Measurements from ENCODE around the gene DHRS1. TPM values are rescaled to one million over a fixed set of nuclear protein-coding genes. Genes with fewer than 3 reads are reported as not detected.

The DHRS1 gene
- total RNA-seq, 2 experiments from 2014 or later = 11.7 to 14.6 TPM

GRCh38 chr14:24263848-24264247, 35.7 kb downstream of the DHRS1 start:
- H3K36me3 Mint-ChIP-seq (ENCODE audit: low read depth) = peaks cover 21% of the 10 kb centered on the region
- no peaks in the 10 kb centered on the region for H3K9me3 Mint-ChIP-seq (ENCODE audit: low read depth)
- no peak overlapping the region for H3K4me3 Mint-ChIP-seq
- ATAC-seq = no peak
- POLR2A ChIA-PET = no interaction called here
- CTCF ChIA-PET = interaction anchor here (0.6 to 2.0 kb wide), 4 partner anchors 17 to 145 kb away, joined by 3 to 9 read pairs (median 3); partner anchors contain the start of gene CIDEB
- intact Hi-C loops (cut with DNase I, micrococcal nuclease) = no loop called here
- H3K27me3 Mint-ChIP-seq = no peaks in the 10 kb centered on the region
- H3K4me1 Mint-ChIP-seq = no peaks in the 10 kb centered on the region
- DNase-seq = no peak
- no peak overlapping the region for H3K27ac Mint-ChIP-seq

DNA sequence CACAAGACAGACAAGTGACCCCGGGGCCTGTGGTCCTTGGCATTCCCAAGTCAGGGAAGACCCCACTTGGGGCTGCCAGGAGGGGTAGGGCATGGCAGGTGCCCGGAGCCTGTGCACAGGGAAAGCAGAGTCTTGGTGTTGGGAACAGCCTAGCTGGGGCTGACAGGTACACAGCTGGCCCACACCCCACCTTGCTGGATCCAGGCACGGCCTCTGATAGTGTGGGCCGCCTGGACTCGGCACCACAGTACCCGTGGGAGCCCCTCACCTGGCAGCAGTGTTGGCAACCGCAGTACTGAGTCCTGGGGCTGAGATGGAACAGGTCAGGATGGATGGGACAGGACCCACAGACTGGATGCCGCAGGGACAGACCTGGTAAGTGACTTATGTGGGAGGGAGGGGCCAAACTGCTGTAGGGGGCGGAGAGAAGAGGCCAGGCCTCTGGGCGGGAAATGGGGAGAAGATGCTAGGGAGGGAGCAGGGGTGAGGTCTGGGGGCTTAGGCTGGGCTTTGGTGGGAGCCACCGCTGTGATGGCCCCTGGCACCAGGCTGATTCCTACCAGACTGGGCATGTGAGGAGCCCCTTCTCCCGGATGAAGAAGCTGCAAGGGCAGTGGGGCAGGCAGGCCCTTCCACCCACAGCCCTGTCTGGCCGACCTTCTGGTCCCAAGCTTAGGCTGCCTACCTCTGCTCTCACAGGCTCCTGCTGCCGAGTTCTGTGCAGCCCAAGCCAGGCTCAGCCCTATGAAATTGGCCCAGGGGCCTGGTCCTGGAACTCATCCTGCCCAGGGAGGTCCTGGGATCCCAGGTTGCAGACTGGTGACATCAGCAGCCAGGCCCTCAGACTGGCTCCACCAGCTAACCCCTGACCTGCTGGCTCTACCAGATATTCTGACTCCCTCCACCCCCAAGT, 36.5 kb downstream of the DHRS1 start, which contains the start of gene TGM1:
Gene TGM1, minus strand, starts transcription at position 357 of the 913 bp plus-strand sequence. CDS start 825 bp downstream, outside the sequence.
- Mint-ChIP-seq H3K36me3 (ENCODE audit: low read depth) (peaks cover 17% of the 10 kb centered on the region), H3K9me3 (ENCODE audit: low read depth) (no peaks in the 10 kb centered on the region), H3K4me1 (no peaks in the 10 kb centered on the region), H3K27me3 (no peaks in the 10 kb centered on the region), H3K4me3 (no peak within 1 kb of the TSS), H3K27ac (no peak within 1 kb of the TSS)
- intact Hi-C loops (cut with DNase I, micrococcal nuclease) = no loop called here
- ChIA-PET POLR2A (no interaction called here), CTCF (interaction anchor here (0.5 to 2.0 kb wide), 4 partner anchors 16 to 326 kb away, joined by 3 to 9 read pairs (median 5); partner anchors contain the start of genes CIDEB and TINF2)
- no peak for ATAC-seq
- no peak for DNase-seq

DNA sequence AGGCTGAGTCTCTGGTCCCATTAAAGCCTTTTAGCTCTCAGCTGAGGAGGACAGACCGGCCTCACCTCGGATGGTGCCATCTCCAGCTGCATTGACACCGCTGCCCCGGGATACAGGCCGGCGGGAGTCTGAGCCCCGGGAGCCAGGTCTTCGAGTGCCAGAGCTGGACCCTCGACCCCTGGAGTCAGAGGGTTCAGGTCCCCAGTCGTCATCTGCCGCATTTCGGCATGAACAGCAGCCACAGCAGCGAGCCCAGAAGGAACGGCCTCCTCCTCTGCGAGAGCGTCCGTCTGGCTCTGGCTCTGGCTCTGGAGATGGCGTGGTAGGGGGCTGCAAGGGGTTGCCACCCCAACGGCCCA, 37.6 kb downstream of the DHRS1 start:
- Mint-ChIP-seq H3K27ac (no peak overlapping the region), H3K27me3 (no peaks in the 10 kb centered on the region), H3K4me1 (no peaks in the 10 kb centered on the region), H3K4me3 (no peak overlapping the region), H3K9me3 (ENCODE audit: low read depth) (no peaks in the 10 kb centered on the region), H3K36me3 (ENCODE audit: low read depth) (peaks cover 12% of the 10 kb centered on the region)
- POLR2A ChIA-PET = no interaction called here
- CTCF ChIA-PET = interaction anchor here (0.8 to 0.9 kb wide), 2 partner anchors 19 to 48 kb away, joined by 3 to 7 read pairs; partner anchors contain the start of genes LTB4R2 and TINF2
- intact Hi-C loops (cut with DNase I, micrococcal nuclease) = no loop called here
- DNase-seq (no peak), ATAC-seq (no peak)

GRCh38 chr14:24261256-24261968, 38.2 kb downstream of the DHRS1 start:
- ATAC-seq = no peak
- POLR2A ChIA-PET = interaction anchor here (0.9 kb wide), 1 partner anchor 195 kb away, joined by 4 read pairs; no protein-coding TSS in a partner anchor
- H3K27me3 Mint-ChIP-seq = no peaks in the 10 kb centered on the region

GRCh38 chr14:24260780-24261157, 38.8 kb downstream of the DHRS1 start:
- ATAC-seq (no peak), DNase-seq (no peak)
- no peaks in the 10 kb centered on the region for H3K27me3 Mint-ChIP-seq
- ChIA-PET POLR2A (interaction anchor here (0.9 kb wide), 1 partner anchor 195 kb away, joined by 4 read pairs; no protein-coding TSS in a partner anchor), CTCF (no interaction called here)
- no peak overlapping the region for H3K4me3 Mint-ChIP-seq
- H3K36me3 Mint-ChIP-seq (ENCODE audit: low read depth) = peaks cover 7% of the 10 kb centered on the region
- H3K27ac Mint-ChIP-seq = peak overlapping the region; percentile 31
- intact Hi-C loops (cut with DNase I, micrococcal nuclease) = no loop called here
- no peaks in the 10 kb centered on the region for H3K9me3 Mint-ChIP-seq (ENCODE audit: low read depth)
- H3K4me1 Mint-ChIP-seq = no peaks in the 10 kb centered on the region

More at GRCh38 chr14:24261256-24261968, 38.2 kb downstream of the DHRS1 start:
- Mint-ChIP-seq H3K36me3 (ENCODE audit: low read depth) (peaks cover 7% of the 10 kb centered on the region), H3K4me3 (no peak overlapping the region), H3K4me1 (no peaks in the 10 kb centered on the region), H3K9me3 (ENCODE audit: low read depth) (no peaks in the 10 kb centered on the region), H3K27ac (peak overlapping the region; percentile 31)
- intact Hi-C loops (cut with DNase I, micrococcal nuclease) = no loop called here
- DNase-seq = no peak
- CTCF ChIA-PET = interaction anchor here (0.8 to 0.9 kb wide), 2 partner anchors 19 to 49 kb away, joined by 3 to 7 read pairs; partner anchors contain the start of genes LTB4R2 and TINF2

GRCh38 chr14:24260026-24260779, 39.4 kb downstream of the DHRS1 start:
- no peak overlapping the region for H3K27ac Mint-ChIP-seq
- CTCF ChIA-PET = no interaction called here
- no peak overlapping the region for H3K4me3 Mint-ChIP-seq
- ATAC-seq (no peak), DNase-seq (no peak)
- intact Hi-C loops (cut with DNase I, micrococcal nuclease) = no loop called here
- H3K4me1 Mint-ChIP-seq = no peaks in the 10 kb centered on the region
- no peaks in the 10 kb centered on the region for H3K9me3 Mint-ChIP-seq (ENCODE audit: low read depth)
- no peaks in the 10 kb centered on the region for H3K27me3 Mint-ChIP-seq
- peaks cover 11% of the 10 kb centered on the region for H3K36me3 Mint-ChIP-seq (ENCODE audit: low read depth)
- POLR2A ChIA-PET = interaction anchor here (0.9 kb wide), 1 partner anchor 194 kb away, joined by 4 read pairs; no protein-coding TSS in a partner anchor

GRCh38 chr14:24259282-24260025, 40.1 kb downstream of the DHRS1 start:
- H3K4me3 Mint-ChIP-seq = no peak overlapping the region
- no peaks in the 10 kb centered on the region for H3K4me1 Mint-ChIP-seq
- ChIA-PET POLR2A (no interaction called here), CTCF (no interaction called here)
- peaks cover 13% of the 10 kb centered on the region for H3K36me3 Mint-ChIP-seq (ENCODE audit: low read depth)
- no peak overlapping the region for H3K27ac Mint-ChIP-seq
- no peaks in the 10 kb centered on the region for H3K27me3 Mint-ChIP-seq
- intact Hi-C loops (cut with DNase I, micrococcal nuclease) = no loop called here
- DNase-seq (no peak), ATAC-seq (no peak)
- no peaks in the 10 kb centered on the region for H3K9me3 Mint-ChIP-seq (ENCODE audit: low read depth)

DNA sequence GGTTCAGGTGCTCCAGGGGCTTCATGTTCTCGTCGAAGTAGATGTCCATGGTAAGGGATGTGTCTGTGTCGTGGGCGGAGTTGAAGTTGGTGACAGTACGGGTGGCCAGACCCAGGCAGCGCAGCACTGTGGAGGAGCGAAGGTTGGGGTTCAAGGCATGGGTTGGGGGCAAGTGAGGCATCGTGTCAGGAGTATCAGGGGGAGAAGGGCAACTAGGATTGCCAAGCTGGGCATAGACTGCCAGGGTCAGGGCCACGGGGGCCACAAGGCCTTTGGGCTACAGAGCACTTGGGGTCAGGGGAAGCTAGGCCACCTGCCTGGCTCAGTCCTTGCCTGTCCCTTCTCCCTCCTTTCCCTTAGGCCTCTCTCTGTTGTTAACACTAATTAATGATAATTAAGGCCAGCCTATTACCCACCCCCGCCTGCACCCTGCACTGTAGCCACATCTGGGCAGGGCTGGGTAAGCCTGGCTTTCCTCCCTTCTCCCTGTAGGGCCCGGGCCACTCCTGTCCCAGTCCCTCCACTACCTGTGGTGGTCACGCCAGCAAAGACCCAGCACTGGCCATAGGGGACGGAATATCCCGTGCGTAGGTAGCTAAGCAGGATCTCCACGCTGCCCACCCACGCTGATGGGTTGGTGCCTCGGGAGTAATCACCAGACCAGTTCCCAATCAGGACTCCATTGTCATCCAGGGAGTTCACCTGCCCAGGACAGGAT, 40.9 kb downstream of the DHRS1 start:
- POLR2A ChIA-PET = no interaction called here
- H3K9me3 Mint-ChIP-seq (ENCODE audit: low read depth) = no peaks in the 10 kb centered on the region
- ATAC-seq (no peak), DNase-seq (no peak)
- H3K36me3 Mint-ChIP-seq (ENCODE audit: low read depth) = peaks cover 17% of the 10 kb centered on the region
- no peak overlapping the region for H3K4me3 Mint-ChIP-seq
- H3K27me3 Mint-ChIP-seq = no peaks in the 10 kb centered on the region
- no peaks in the 10 kb centered on the region for H3K4me1 Mint-ChIP-seq
- intact Hi-C loops (cut with DNase I, micrococcal nuclease) = no loop called here
- no peak overlapping the region for H3K27ac Mint-ChIP-seq
- CTCF ChIA-PET = no interaction called here

- ATAC-seq (no peak), DNase-seq (no peak)
- Mint-ChIP-seq H3K36me3 (ENCODE audit: low read depth) (peaks cover 18% of the 10 kb centered on the region), H3K4me1 (no peaks in the 10 kb centered on the region), H3K9me3 (ENCODE audit: low read depth) (no peaks in the 10 kb centered on the region), H3K4me3 (no peak overlapping the region), H3K27me3 (no peaks in the 10 kb centered on the region), H3K27ac (no peak overlapping the region)
- ChIA-PET POLR2A (no interaction called here), CTCF (no interaction called here)
- intact Hi-C loops (cut with DNase I, micrococcal nuclease) = no loop called here
Observed at GRCh38 chr14:24258119-24258518, 41.5 kb downstream of the DHRS1 start.

DNA sequence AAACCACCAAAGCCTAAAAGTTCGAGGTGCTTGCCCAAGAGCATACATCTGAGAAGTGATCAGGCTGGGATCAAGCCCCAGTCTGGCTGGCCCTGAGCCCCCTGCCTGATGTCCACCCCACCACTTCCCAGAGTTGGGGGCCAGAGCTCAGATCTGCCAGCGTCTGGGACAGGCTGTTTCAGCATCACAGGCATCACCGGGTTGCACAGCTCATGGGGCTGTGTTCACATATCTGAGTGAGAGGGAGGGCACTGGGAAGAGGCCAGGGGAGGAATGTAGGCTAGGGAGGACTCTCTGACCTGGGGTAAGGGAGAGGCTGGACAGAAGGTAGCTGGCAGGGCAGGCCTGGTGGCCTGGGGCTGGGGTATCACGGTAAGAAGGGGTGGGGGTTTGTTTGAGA, 42.6 kb downstream of the DHRS1 start:
- DNase-seq = no peak
- Mint-ChIP-seq H3K27ac (no peak overlapping the region), H3K4me1 (no peaks in the 10 kb centered on the region), H3K27me3 (no peaks in the 10 kb centered on the region), H3K4me3 (no peak overlapping the region), H3K36me3 (ENCODE audit: low read depth) (peaks cover 18% of the 10 kb centered on the region), H3K9me3 (ENCODE audit: low read depth) (no peaks in the 10 kb centered on the region)
- ChIA-PET POLR2A (no interaction called here), CTCF (interaction anchor here (1.0 kb wide), 1 partner anchor 50 kb away, joined by 3 read pairs; no protein-coding TSS in a partner anchor)
- ATAC-seq = no peak
- intact Hi-C loops (cut with DNase I, micrococcal nuclease) = no loop called here
